HepG2 (cell line): ENCODE results near the gene RAB6A.

Experiments
- CTCF ChIP-seq: sonication (generic); formaldehyde crosslinking; IDR thresholded peaks from 2 replicates; pipeline ENCODE4 v1.5.0; 2020; ENCODE audit warnings: mild to moderate bottlenecking, missing genetic modification reagents, moderate library complexity
- GLMP ChIP-seq: sonication (generic); formaldehyde crosslinking; IDR thresholded peaks from 2 replicates; pipeline ENCODE4 v1.9.0; 2021; ENCODE audit warnings: missing genetic modification reagents, mild to moderate bottlenecking, borderline replicate concordance
- HES4 ChIP-seq: sonication (generic); formaldehyde crosslinking; IDR thresholded peaks from 2 replicates; pipeline ENCODE4 v1.9.0; 2021; ENCODE audit warnings: mild to moderate bottlenecking, missing genetic modification reagents, borderline replicate concordance
- HMGXB4 ChIP-seq, 2 experiments: sonication (generic) in 1 of 2; formaldehyde crosslinking in 1 of 2; IDR thresholded peaks; 2 replicates each; pipeline versions ENCODE4 v1.4.0 to v1.6.1; 2018 to 2020; ENCODE audit warnings: missing genetic modification reagents in 2 of 2, borderline replicate concordance in 1 of 2, low read depth in 1 of 2, mild to moderate bottlenecking in 1 of 2, missing biosample characterization in 1 of 2
- HOMEZ ChIP-seq: IDR thresholded peaks from 2 replicates; pipeline ENCODE4 v1.6.1; 2016; ENCODE audit warnings: low read depth
- NFE2L1 ChIP-seq: sonication (generic); formaldehyde crosslinking; IDR thresholded peaks from 2 replicates; pipeline ENCODE4 v1.4.0; 2020; ENCODE audit warnings: missing genetic modification reagents, mild to moderate bottlenecking, borderline replicate concordance
- POLR2A ChIP-seq, 2 experiments: IDR thresholded peaks; 2 replicates each; pipeline ENCODE4 v1.6.1; 2011; ENCODE audit warnings: low read depth in 2 of 2, low read length in 2 of 2, mild to moderate bottlenecking in 1 of 2, moderate library complexity in 1 of 2; ENCODE audit not compliant: insufficient read depth in 1 of 2
- SIN3B ChIP-seq: fragments of 150-350 bp; IDR thresholded peaks from 2 replicates; pipeline ENCODE4 v1.6.1; 2014; ENCODE audit warnings: low read length
- SNAI1 ChIP-seq: sonication (generic); formaldehyde crosslinking; IDR thresholded peaks from 2 replicates; pipeline ENCODE4 v1.5.0; 2020; ENCODE audit warnings: mild to moderate bottlenecking, missing genetic modification reagents, borderline replicate concordance
- ZHX2 ChIP-seq, 2 experiments: sonication (generic) in 1 of 2; formaldehyde crosslinking in 1 of 2; IDR thresholded peaks; 2 replicates each; pipeline versions ENCODE4 v1.6.1 to v1.9.0; 2014 to 2022; ENCODE audit warnings: antibody characterized with exemption in 1 of 2, borderline replicate concordance in 1 of 2, inconsistent platforms in 1 of 2, low read depth in 1 of 2, missing genetic modification reagents in 1 of 2

- no peak for TF ChIP-seq HES4
- no peak for TF ChIP-seq NFE2L1 (CRISPR knock-in tag)
- no peak for TF ChIP-seq SIN3B
- no peak for TF ChIP-seq SNAI1 (CRISPR knock-in tag)
- no peak for TF ChIP-seq HOMEZ (CRISPR knock-in tag)
- TF ChIP-seq POLR2A (IDR thresholded peaks at IDR 0.05; ENCODE audit: insufficient read depth in 1 of 2, low read depth in 2 of 2, low read length in 2 of 2) = no peak
- no peak for TF ChIP-seq CTCF (CRISPR knock-in tag)
- no peak for TF ChIP-seq GLMP (CRISPR knock-in tag)
- no peak for TF ChIP-seq HMGXB4 (CRISPR knock-in tag; IDR thresholded peaks at IDR 0.05; ENCODE audit: borderline replicate concordance in 1 of 2, low read depth in 1 of 2)
- no peak for TF ChIP-seq ZHX2 (IDR thresholded peaks at IDR 0.05; ENCODE audit: low read depth)
- TF ChIP-seq ZHX2 (CRISPR knock-in tag; IDR thresholded peaks at IDR 0.05; ENCODE audit: borderline replicate concordance) = no peak
These were observed 17.8 kb downstream of the RAB6A start for GRCh38 chr11:73743045-73743444.
